Vagina (tissue), 2 donors: ENCODE measurements around the gene GTF2A1.

Experiments
- POLR2AphosphoS5 ChIP-seq, 2 donors: sonication (generic); formaldehyde crosslinking; IDR thresholded peaks; one replicate each; pipeline ENCODE4 v1.9.0; 2017; ENCODE audit warnings: antibody characterized with exemption in 2 of 2, mild to moderate bottlenecking in 2 of 2, low read depth in 1 of 2; ENCODE audit not compliant: insufficient read depth in 1 of 2
- TF ChIP-seq, protein P1 (sequence below), 3 experiments: fragments of 450-650 bp in 2 of 3; fragments of 200-600 bp in 1 of 3; sonication (generic) in 1 of 3; IDR thresholded peaks; one replicate each; pipeline ENCODE4 v1.5.1; 2017 to 2019; ENCODE audit warnings: antibody characterized with exemption in 3 of 3, mild to moderate bottlenecking in 2 of 3, moderate library complexity in 2 of 3

DNA sequence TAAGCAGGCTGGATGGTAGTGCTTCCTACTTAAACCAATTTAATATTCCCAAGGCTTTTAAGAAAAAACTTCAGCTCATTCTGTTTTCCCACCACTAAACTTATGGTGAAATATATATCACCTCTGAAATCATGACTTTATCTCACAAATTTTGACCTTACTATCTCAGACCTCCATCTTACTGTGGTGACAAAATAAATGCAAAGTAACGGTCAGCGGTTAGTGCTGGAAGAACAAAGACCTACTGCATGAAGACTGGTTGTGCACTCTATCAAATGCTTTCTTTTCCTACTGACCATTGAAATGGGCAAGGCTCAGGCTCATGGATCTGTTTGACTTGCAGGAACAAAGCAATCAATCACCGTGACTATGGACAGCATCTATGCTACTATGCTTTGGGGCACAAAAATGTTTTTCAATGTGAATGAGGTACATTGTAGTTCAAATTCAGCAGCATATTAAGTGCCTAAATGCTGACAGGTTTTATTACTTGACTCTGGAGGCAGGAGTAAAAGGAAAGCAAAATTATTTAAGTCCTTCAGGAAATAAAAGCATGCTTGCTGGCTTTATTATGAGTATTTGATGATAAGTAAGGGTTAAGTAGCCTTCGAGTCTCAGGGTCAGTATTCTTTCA, 43.1 kb upstream of the GTF2A1 start:
- TF ChIP-seq, protein P1, sequence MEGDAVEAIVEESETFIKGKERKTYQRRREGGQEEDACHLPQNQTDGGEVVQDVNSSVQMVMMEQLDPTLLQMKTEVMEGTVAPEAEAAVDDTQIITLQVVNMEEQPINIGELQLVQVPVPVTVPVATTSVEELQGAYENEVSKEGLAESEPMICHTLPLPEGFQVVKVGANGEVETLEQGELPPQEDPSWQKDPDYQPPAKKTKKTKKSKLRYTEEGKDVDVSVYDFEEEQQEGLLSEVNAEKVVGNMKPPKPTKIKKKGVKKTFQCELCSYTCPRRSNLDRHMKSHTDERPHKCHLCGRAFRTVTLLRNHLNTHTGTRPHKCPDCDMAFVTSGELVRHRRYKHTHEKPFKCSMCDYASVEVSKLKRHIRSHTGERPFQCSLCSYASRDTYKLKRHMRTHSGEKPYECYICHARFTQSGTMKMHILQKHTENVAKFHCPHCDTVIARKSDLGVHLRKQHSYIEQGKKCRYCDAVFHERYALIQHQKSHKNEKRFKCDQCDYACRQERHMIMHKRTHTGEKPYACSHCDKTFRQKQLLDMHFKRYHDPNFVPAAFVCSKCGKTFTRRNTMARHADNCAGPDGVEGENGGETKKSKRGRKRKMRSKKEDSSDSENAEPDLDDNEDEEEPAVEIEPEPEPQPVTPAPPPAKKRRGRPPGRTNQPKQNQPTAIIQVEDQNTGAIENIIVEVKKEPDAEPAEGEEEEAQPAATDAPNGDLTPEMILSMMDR (IDR thresholded peaks at IDR 0.05): no peak
- TF ChIP-seq POLR2AphosphoS5 (IDR thresholded peaks at IDR 0.05; ENCODE audit: insufficient read depth in 1 of 2, low read depth in 1 of 2): no peak
